HG03575 (cell line): ENCODE results near the gene SLTM.
"Not testable (repeated sequence)": the region's sequence is repeated elsewhere in the genome, so short reads cannot be mapped to it uniquely, and the experiment has no call there.

Experiments
- ATAC-seq: cut with Tn5 transposase; IDR thresholded peaks from one replicate; pipeline ENCODE4 v1.9.1; 2021; ENCODE audit not compliant: unreplicated experiment, insufficient number of reproducible peaks, low FRiP score; ENCODE audit errors: extremely low read depth

SLTM gene

DNA sequence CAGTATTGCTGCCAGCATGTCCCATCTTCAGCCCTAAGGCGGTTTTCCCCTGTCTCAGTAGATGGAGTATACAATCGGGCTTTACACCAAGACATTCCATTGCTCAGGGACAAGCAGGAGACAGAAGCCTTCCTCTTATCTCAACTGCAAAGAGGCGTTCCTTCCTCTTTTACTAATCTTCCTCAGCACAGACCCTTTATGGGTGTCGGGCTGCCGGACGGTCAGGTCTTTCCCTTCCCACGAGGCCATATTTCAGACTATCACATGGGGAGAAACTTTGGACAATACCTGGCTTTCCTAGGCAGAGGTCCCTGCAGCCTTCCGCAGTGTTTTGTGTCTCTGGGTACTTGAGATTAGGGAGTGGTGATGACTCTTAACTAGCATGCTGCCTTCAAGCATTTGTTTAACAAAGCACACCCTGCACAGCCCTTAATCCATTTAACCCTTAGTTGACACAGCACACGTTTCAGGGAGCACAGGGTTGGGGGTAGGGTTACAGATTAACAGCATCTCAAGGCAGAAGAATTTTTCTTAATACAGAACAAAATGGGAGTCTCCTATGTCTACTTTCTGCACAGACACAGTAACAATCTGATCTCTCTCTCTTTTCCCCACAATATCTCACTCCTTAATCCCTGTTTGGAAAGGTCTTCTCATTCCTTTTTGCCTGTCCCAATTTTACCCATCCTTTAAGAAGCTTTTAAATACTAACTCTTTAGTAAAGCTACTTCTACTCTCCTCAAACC, 99.6 kb downstream of the SLTM start:
- not testable (repeated sequence) for ATAC-seq

GRCh38 chr15:58830556-58830955, 102.9 kb downstream of the SLTM start:
- ATAC-seq: no peak
